Heart right ventricle (tissue), 16 donors: ENCODE results near the gene PLTP. TPM values are rescaled to one million over a fixed set of nuclear protein-coding genes. Genes with fewer than 3 reads are reported as not detected.

Source experiments
- ATAC-seq, 8 donors: fragments of 200-7000 bp; cut with Tn5 transposase; one replicate each; pipeline ENCODE4 v1.9.1; 2020; ENCODE audit warnings: mild to moderate bottlenecking in 8 of 8, moderate library complexity in 8 of 8, moderate number of reproducible peaks in 1 of 8
- DNase-seq, 2 donors: peaks; one replicate each; pipeline ENCODE4 v3.0.0-alpha.2; 2020
- H3K27ac ChIP-seq, 10 donors: fragments of 200-600 bp; sonication (generic) in 2 of 10; one replicate each; pipeline versions ENCODE4 v1.5.0 to v1.8.0; 2020 to 2022; ENCODE audit warnings: mild to moderate bottlenecking in 3 of 10
- H3K27me3 ChIP-seq, 7 donors: fragments of 200-600 bp; one replicate each; pipeline ENCODE4 v1.8.0; 2021 to 2022; ENCODE audit warnings: mild to moderate bottlenecking in 2 of 7
- H3K36me3 ChIP-seq, 9 donors: fragments of 200-600 bp; sonication (generic) in 1 of 9; one replicate each; pipeline versions ENCODE4 v1.5.0 to v1.8.0; 2020 to 2022; ENCODE audit warnings: mild to moderate bottlenecking in 2 of 9
- H3K4me1 ChIP-seq, 9 donors: fragments of 200-600 bp; sonication (generic) in 1 of 9; one replicate each; pipeline versions ENCODE4 v1.5.0 to v1.8.0; 2020 to 2022; ENCODE audit warnings: mild to moderate bottlenecking in 4 of 9
- H3K4me3 ChIP-seq, 10 donors: fragments of 200-600 bp; sonication (generic) in 2 of 10; one replicate each; pipeline versions ENCODE4 v1.5.0 to v1.8.0; 2020 to 2022; ENCODE audit warnings: mild to moderate bottlenecking in 7 of 10, moderate library complexity in 2 of 10
- H3K9me3 ChIP-seq, 11 donors: fragments of 200-600 bp in 10 of 11; sonication (generic) in 2 of 11; one replicate each; pipeline versions ENCODE4 v1.5.0 to v1.8.0; 2013 to 2022; ENCODE audit warnings: mild to moderate bottlenecking in 2 of 11, control low read depth in 1 of 11, moderate library complexity in 1 of 11
- WGBS, 2 donors: extraction: QIAGEN DNeasy Blood & Tissue Kit; methylation state at CpG; one replicate each; pipeline ENCODE4 v1.1.7; 2013; ENCODE audit warnings: inconsistent platforms in 1 of 2; 5-methylcytosine and 5-hydroxymethylcytosine counted together
- intact Hi-C, 10 donors: fragments of 100-400 bp; cut with DNase I; formaldehyde crosslinking; loops; one replicate each; pipeline versions ENCODE4 v1.11.1 to v1.14.2; 2022
- long read RNA-seq, 3 donors: library from polyadenylated mRNA; unstranded; transcript quantifications; one replicate each; pipeline ENCODE4 v2.0.0, GENCODE V29; 2020 to 2021
- polyA plus RNA-seq, 2 donors: library from polyadenylated mRNA; stranded (reverse); fragments of 200-250 nt; gene quantifications; one replicate each; pipeline ENCODE4 v1.2.3, GENCODE V29; 2013
- total RNA-seq, 10 donors: library from RNA; stranded (reverse); fragmentation: NEBNext Ultra II Directional in 3 of 10; extraction: Animal tissue kit (Norgen Biotek cat#: 25700) in 3 of 10; gene quantifications; one replicate each; pipeline versions ENCODE4 v1.2.1 to v1.2.4, GENCODE V29; 2021 to 2023
- TF ChIP-seq, protein P1 (sequence below), 9 donors: fragments of 200-600 bp; sonication (generic) in 2 of 9; IDR thresholded peaks; one replicate each; pipeline versions ENCODE4 v1.5.0 to v1.8.0; 2021 to 2022; ENCODE audit warnings: antibody characterized with exemption in 9 of 9, mild to moderate bottlenecking in 5 of 9, moderate library complexity in 1 of 9
- donor health status: Arrhythmogenic right ventricular cardiomyopathy.
- donor health status: ischemic (EF 13 %, LVEDD 7.1; RV severe dilation, severe dysfunction).
- donor health status: healthy with polysubstance abuse.
- donor health status: DM: no; HTN: yes; CAD: no.
- donor health status: DM: no; HTN: no; CAD: no.
- donor health status: ischemic (EF 25% LVEDD 6.9; RV normal size, moderate dysfunction).
- donor health status: ischemic (EF 25% LVEDD 5.7; RV mildly dilated, moderate dysfunction).
- donor health status: healthy.
- donor health status: DM: yes; HTN: yes; CAD: no.
- donor health status: Ischemic cardiomyopathy.
- donor health status: ischemic (EF 35%, LVEDD 5.7; RV mildly dilated, moderate dysfunction).
- donor health status: nonischemic (EF 11% LVEDD 7.7; RV severe dilation, severe dysfunction).
- donor health status: DM: yes; HTN: yes; CAD: no.
- donor health status: PGD.
- donor health status: ischemic (EF 29% LVEDD 5.4; RV normal size, mild dysfunction).
- donor health status: nonischemic (EF 23%, LVEDD 6.1; RV moderate dilation, normal function).

Gene PLTP, protein sequence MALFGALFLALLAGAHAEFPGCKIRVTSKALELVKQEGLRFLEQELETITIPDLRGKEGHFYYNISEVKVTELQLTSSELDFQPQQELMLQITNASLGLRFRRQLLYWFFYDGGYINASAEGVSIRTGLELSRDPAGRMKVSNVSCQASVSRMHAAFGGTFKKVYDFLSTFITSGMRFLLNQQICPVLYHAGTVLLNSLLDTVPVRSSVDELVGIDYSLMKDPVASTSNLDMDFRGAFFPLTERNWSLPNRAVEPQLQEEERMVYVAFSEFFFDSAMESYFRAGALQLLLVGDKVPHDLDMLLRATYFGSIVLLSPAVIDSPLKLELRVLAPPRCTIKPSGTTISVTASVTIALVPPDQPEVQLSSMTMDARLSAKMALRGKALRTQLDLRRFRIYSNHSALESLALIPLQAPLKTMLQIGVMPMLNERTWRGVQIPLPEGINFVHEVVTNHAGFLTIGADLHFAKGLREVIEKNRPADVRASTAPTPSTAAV
- total RNA-seq (100 to 1,000 TPM in 2 of 10 donors, 10 to 100 TPM in 8; 10.7 to 230 (median 32.7) TPM), polyA plus RNA-seq (10 to 100 TPM; 39.2 to 55.8 TPM)
- long read RNA-seq, donor 1, transcript PLTP-203 (16 exons, 1,743 nt): major isoform, 57 of 82 reads
- long read RNA-seq, donor 1, partial matches to known transcripts: 18 of 82 reads
- long read RNA-seq, donor 1, other reads (novel, unspliced or antisense): 7 of 82 reads
- long read RNA-seq, donor 2, transcript PLTP-203 (16 exons, 1,743 nt): major isoform, 64 of 84 reads
- long read RNA-seq, donor 2, partial matches to known transcripts: 12 of 84 reads
- long read RNA-seq, donor 2, other reads (novel, unspliced or antisense): 7 of 84 reads
- long read RNA-seq, donor 3, transcript PLTP-203 (16 exons, 1,743 nt): major isoform, 87 of 108 reads
- long read RNA-seq, donor 3, partial matches to known transcripts: 8 of 108 reads
- long read RNA-seq, donor 3, other reads (novel, unspliced or antisense): 4 of 108 reads

DNA sequence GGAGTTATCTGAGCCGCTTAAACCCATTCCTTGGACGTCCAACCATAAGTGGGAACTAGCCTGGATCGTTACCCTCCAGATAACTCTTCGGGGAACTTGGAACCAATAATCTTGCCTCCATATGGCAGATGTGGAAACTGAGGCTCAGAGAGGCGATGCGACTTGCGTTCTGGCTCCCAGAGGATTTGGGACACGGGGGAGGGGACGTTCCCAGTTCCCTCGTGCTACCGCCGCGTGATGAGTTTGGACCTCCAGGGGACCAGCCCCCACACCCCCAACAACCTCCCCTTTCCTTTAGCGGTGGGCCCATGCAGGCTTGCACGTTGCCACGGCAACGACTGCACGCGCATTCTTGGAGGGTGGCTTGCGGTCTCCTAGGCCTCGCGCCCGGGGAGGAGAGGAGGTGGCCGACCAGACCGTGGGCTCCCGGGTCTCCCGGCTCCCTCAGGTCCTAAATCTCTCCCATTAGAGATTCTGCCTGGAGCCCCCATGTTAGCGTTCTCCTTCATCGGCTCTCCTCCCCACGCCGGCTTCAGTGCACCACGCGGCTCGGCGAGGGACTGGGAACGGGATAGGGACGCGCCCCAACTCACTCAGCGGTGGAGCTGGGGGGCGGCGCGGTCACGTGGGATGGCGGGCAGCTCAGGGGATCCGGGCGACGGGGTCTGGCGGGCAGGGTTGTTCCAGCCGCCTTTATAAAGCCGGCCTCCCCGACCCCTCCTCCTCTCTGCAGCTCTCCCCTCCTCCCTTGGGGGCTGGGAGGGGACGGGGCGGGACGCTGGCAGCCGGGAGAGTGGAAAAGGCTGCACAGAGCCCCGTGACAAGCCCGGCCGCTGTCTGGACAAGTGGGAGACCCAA lies at the start of gene PLTP:
Gene PLTP, minus strand, starts transcription at position 670 of the 858 bp plus-strand sequence. CDS start 703 bp downstream, outside the sequence.
- WGBS, 2 donors: 0 to 1% methylated on average over 50 to 58 of the region's 58 CpGs
- DNase-seq: peak; percentile 75 to 82
- intact Hi-C loops: loop anchor here in 2 of 10 donors (2.0 kb wide), 2 partner anchors 21 to 23 kb away; partner anchors contain the start of genes PCIF1 (in 2 of the 2), CTSA (in 1 of the 2) and NEURL2 (in 1 of the 2)
- Histone ChIP-seq H3K27ac (peak within 1 kb of the TSS; percentile 19 to 84 (median 80)), H3K4me3 (peak within 1 kb of the TSS; percentile 33 to 64 (median 58)), H3K36me3 (peaks cover 0 to 30% (median 0%) of the 10 kb centered on the region in 9 donors), H3K9me3 (no peaks in the 10 kb centered on the region), H3K4me1 (peaks cover 6 to 59% (median 27%) of the 10 kb centered on the region in 9 donors), H3K27me3 (peaks cover 0 to 11% (median 0%) of the 10 kb centered on the region in 7 donors)
- TF ChIP-seq, protein P1, sequence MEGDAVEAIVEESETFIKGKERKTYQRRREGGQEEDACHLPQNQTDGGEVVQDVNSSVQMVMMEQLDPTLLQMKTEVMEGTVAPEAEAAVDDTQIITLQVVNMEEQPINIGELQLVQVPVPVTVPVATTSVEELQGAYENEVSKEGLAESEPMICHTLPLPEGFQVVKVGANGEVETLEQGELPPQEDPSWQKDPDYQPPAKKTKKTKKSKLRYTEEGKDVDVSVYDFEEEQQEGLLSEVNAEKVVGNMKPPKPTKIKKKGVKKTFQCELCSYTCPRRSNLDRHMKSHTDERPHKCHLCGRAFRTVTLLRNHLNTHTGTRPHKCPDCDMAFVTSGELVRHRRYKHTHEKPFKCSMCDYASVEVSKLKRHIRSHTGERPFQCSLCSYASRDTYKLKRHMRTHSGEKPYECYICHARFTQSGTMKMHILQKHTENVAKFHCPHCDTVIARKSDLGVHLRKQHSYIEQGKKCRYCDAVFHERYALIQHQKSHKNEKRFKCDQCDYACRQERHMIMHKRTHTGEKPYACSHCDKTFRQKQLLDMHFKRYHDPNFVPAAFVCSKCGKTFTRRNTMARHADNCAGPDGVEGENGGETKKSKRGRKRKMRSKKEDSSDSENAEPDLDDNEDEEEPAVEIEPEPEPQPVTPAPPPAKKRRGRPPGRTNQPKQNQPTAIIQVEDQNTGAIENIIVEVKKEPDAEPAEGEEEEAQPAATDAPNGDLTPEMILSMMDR (IDR thresholded peaks at IDR 0.05): no peak
- peak; percentile 54 to 73 (median 64) for ATAC-seq

DNA sequence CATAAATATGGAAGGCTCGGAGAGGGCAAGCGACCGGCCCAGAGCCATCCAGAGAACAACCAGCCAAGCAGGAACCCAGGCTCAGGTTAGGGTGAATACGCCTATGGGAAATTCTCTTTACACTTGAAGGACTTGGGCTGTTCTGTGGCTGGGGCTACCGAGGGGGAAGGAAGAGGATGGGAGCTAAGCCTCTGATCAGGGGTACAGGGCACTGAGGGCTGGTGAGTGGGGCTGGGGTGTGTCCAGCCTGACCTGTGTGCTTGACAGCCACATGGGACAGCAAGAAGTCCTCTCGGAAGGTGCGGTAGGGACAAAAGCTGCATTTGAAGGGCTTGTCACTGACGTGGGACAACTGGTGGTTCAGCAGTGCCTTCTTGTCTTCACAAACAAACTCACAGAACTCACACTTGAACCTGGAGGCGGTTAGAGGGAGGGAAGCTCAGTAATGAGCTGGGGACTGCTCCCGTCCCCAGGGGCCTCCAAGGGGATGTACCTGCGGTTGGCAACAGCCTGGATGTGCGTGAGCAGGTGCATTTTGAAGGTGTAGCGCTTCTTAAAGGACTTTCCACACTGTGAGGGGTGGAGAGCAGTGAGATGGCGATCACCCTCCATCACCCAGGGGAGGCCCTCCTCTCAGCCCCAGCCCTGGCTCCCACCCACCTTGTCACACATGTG lies 48.1 kb upstream of the PLTP start:
- 96 to 97% methylated on average over 14 of the region's 14 CpGs for WGBS, 2 donors
- TF ChIP-seq, protein P1 (IDR thresholded peaks at IDR 0.05): no peak
- Histone ChIP-seq H3K4me1 (no peaks in the 10 kb centered on the region), H3K27me3 (no peaks in the 10 kb centered on the region), H3K27ac (no peak overlapping the region), H3K9me3 (peaks cover 0 to 6% (median 0%) of the 10 kb centered on the region in 11 donors), H3K4me3 (no peak overlapping the region), H3K36me3 (peaks cover 0 to 100% (median 85%) of the 10 kb centered on the region in 9 donors)
- DNase-seq (no peak), ATAC-seq (peak in 1 of 8 donors; percentile 14)
- intact Hi-C loops: loop anchor here in 7 of 10 donors (5.0 to 10.0 kb wide), 6 partner anchors 65 to 155 kb away; partner anchors contain the start of genes TNNC2 (in 4 of the 7), CTSA (in 1 of the 7), NEURL2 (in 1 of the 7) and SNX21 (in 1 of the 7)

DNA sequence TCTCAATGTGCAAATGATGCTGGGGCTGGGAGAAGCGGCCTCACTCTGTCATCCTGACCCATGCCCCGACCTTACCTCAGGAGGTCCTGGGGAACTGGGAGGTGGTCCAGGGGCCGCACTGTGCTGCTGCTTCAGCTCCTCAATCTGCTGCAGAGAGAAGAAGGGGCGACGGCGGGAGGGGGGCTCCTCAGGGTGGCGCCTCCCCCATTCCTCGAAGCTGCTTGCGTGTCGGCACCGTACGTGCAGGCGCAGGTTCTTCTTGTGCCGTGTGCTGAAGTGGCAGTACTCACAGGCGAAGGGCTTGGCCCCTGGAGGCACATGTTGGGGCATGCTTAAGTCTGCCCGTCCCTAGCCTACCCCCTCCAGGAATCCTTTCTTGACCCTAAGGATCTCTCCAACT lies 47.2 kb upstream of the PLTP start:
- Histone ChIP-seq H3K4me1 (no peaks in the 10 kb centered on the region), H3K27me3 (no peaks in the 10 kb centered on the region), H3K9me3 (peaks cover 0 to 6% (median 0%) of the 10 kb centered on the region in 11 donors), H3K4me3 (no peak overlapping the region), H3K36me3 (peaks cover 0 to 100% (median 79%) of the 10 kb centered on the region in 9 donors), H3K27ac (no peak overlapping the region)
- TF ChIP-seq, protein P1 (IDR thresholded peaks at IDR 0.05): no peak
- WGBS, 2 donors: 92% methylated on average over 16 of the region's 16 CpGs
- DNase-seq (no peak), ATAC-seq (no peak)
- intact Hi-C loops: no loop called here
